Cardiac septum (tissue), 1 donor: ENCODE data around the gene ZNF324. TPM values are rescaled to one million over a fixed set of nuclear protein-coding genes. Genes with fewer than 3 reads are reported as not detected.
"Not testable (repeated sequence)": the region's sequence is repeated elsewhere in the genome, so short reads cannot be mapped to it uniquely, and the experiment has no call there.

ENCODE experiments used
- DNase-seq: peaks from one replicate; pipeline ENCODE4 v3.0.0-alpha.2; 2020; ENCODE audit warnings: low spot score
- intact Hi-C: fragments of 100-400 bp; cut with DNase I; formaldehyde crosslinking; loops from one replicate; pipeline ENCODE4 v1.14.0; 2022
- total RNA-seq: library from RNA; stranded (reverse); fragmentation: NEBNext Ultra II Directional; extraction: Animal tissue kit (Norgen Biotek cat#: 25700); gene quantifications from one replicate; pipeline ENCODE4 v1.2.1, GENCODE V29; 2021
- donor health status: DM: no; HTN: no; CAD: no.

Gene ZNF324
- total RNA-seq, 1 donor from 2014 or later: 5.1 TPM

- intact Hi-C loops: no loop called here
- no peak for DNase-seq
Measured at GRCh38 chr19:58492265-58492664, 25.4 kb downstream of the ZNF324 start.

DNA sequence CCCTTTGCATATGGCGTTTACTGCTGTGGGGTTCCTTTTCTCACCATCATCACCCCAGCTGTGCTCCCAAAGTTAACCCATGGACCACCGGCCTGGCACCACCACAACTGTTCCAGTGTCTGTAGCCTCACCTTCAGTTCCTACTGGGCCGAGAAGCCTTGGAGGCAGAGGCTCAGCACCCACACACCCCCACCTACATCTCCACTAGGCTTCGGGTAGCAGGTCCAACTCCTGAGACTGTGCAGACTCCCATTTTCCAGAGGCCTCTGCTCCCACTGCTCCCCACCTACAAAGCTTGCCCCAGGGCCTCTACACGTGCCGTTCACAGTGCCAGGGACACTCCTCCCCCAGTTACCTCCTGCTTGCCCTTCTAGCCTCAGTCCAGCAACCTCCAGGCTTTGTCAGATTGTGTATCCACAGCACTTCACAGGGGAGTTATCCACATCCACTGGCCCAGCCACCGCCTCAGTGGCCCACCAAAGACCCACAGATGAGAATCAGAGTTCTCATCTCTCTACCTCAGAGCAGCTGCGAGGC lies 30.8 kb downstream of the ZNF324 start:
- DNase-seq: peak; percentile 72
- intact Hi-C loops: loop anchor here (1.0 kb wide), 1 partner anchor 25 kb away; no protein-coding TSS in a partner anchor

- no peak for DNase-seq
- intact Hi-C loops: loop anchor here (1.0 kb wide), 1 partner anchor 46 kb away; the partner anchor contains the start of gene TRIM28
Measured at GRCh38 chr19:58498316-58499020, 31.6 kb downstream of the ZNF324 start.

DNA sequence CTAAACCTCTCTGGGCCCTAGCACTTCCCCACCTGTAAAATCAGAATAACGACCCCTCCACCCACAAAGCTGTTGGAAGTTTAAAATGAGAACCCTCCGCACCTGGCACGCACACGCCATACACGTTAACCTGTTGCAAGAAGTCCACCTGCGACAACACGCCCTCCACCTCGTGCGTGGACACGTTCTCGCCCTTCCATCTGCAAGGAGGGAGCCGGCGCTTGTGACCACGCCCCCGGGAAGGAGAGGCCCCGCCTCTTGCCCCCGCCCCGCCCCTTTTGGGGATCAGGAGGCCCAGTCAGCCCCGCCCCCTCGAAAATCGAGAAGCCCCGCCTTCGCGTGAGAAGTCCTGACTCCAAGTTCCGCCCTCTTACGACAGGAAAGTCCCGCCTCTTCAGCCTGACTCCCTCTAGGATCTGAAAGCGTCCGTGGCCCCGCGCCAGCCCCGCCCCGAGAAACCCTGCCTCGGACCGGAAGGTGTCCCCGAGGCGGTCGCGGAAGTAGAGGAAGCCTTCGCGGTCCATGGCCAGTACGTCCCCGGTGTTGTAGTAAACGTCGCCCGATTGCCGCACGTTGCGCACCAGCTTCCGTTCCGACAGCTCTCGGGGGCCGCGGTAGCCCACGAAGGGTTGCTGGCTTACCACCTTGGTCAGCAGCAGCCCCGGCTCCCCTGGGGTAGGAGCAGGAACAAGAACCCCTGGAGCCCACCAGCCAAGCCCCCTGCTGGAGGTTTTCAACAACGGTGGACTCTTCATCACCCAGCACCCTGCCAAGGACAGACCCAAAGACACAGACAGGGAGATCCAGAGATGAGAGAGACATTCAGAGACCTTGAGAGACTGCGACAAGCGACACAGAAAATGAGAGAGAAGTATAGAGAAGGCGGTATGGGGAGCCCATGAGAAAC lies 32.4 kb downstream of the ZNF324 start:
- intact Hi-C loops: loop anchor here (1.0 kb wide), 1 partner anchor 45 kb away; the partner anchor contains the start of gene TRIM28
- peak; percentile 99 for DNase-seq

- intact Hi-C loops: no loop called here
- no peak for DNase-seq
Measured at GRCh38 chr19:58500242-58500641, 33.4 kb downstream of the ZNF324 start.

GRCh38 chr19:58507602-58508223 lies 40.8 kb downstream of the ZNF324 start:
- intact Hi-C loops: not testable (repeated sequence)

DNA sequence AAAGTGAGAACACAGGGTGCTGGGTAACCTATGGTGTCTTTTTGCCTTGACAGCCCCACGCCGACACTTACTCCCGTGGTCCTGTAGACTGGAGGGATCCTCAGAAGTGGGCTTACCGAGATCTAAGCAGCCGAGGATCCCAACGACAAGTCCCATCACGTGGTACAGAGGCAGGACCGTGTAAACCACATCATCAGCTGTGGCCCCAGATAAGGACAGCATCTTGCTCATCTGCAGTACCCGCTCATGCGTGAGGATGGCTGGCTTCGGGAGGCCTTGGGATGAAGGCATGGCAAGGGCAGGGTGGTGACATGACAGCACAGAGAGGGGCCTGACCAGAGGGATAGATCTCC lies 42.8 kb downstream of the ZNF324 start:
- intact Hi-C loops: no loop called here
- DNase-seq: no peak

More at GRCh38 chr19:58507602-58508223, 40.8 kb downstream of the ZNF324 start:
- not testable (repeated sequence) for DNase-seq

GRCh38 chr19:58510084-58510862 lies 43.4 kb downstream of the ZNF324 start:
- intact Hi-C loops: no loop called here
- DNase-seq: no peak

DNA sequence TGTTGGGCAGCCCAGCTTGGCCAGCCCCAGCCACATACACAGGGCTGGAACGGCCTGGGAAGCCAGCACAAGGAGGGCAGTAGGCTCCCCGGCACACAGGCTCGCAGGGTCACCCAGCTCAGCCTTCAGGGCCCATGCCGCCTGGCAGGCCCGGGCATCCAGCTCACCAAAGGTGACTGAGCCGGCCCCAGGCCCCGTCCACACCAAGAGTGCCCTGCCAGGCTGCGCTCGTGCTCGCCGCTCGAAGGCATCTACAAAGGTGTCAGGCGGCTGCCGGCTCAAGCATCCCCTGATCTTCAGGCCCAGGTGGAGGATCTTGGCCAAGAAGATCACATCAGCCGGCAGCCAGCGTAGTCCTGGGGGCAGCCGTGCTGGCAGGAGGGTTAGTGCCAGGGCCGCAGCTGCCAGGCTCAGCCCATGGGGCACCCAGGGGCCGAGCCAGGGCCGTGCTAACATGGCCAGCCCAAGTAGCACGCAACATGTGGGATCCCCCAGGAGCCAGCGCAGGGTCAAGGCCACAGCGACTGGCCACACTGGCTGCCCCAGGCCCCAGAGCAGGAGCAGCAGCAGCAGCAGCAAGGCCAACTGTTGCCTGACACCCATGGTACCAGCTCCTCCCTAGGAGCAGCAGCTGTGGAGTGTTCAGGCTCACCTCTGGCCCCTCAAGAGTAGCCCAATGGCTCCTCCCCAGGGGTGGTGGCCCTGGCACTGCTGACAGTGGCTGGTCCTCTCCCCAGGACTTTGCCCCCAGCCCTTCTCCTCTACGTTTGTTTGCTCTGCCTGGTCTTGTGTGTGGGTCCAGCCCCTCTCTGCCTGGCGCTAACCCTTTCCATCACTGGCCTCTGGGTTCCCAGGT lies 44.7 kb downstream of the ZNF324 start, which contains the start of gene SLC27A5:
TSS of gene SLC27A5 (minus strand) at position 640 of the 856 bp plus-strand sequence. CDS start at position 603, 37 bp downstream.
- DNase-seq: no peak
- intact Hi-C loops: no loop called here

- no peak for DNase-seq
- intact Hi-C loops: no loop called here
Measured at GRCh38 chr19:58513213-58513693, 46.4 kb downstream of the ZNF324 start.

- intact Hi-C loops: no loop called here
- peak; percentile 94 for DNase-seq
Measured at GRCh38 chr19:58513694-58514563, 47.0 kb downstream of the ZNF324 start.

- intact Hi-C loops: no loop called here
- no peak for DNase-seq
Measured at GRCh38 chr19:58514564-58515022, 47.7 kb downstream of the ZNF324 start.

GRCh38 chr19:58515259-58515658 lies 48.4 kb downstream of the ZNF324 start:
- no peak for DNase-seq
- intact Hi-C loops: no loop called here

- no peak for DNase-seq
- intact Hi-C loops: no loop called here
Measured at GRCh38 chr19:58516246-58516836, 49.5 kb downstream of the ZNF324 start.

GRCh38 chr19:58516964-58517833 lies 50.3 kb downstream of the ZNF324 start:
- DNase-seq: no peak
- intact Hi-C loops: no loop called here
